ENCODE measurements around the gene PCDH12.

DNA sequence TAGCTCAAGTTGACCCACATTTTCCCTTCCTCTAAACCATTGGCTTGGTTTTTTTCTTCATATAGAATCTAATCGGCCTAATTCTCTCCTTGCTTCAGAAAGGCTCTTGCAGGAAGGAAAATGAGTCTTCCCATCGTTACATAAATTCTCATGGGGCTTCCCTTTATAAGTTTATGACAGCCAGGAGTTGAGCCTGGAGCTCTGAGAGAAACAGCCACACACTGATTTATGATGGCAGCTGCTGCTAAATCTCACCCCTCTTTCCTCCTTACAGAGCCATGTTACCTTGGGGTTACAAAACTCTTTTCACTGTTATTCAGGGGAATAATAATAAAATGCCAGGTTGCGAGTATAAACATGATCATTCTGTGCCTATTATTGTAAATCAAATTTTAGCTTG, 5.7 kb upstream of the PCDH12 start:
- no peak for TF ChIP-seq EZH2 (IDR thresholded peaks at IDR 0.05; ENCODE audit: borderline replicate concordance, low read depth, low read length, poor library complexity, severe bottlenecking)
- TF ChIP-seq, protein P1, sequence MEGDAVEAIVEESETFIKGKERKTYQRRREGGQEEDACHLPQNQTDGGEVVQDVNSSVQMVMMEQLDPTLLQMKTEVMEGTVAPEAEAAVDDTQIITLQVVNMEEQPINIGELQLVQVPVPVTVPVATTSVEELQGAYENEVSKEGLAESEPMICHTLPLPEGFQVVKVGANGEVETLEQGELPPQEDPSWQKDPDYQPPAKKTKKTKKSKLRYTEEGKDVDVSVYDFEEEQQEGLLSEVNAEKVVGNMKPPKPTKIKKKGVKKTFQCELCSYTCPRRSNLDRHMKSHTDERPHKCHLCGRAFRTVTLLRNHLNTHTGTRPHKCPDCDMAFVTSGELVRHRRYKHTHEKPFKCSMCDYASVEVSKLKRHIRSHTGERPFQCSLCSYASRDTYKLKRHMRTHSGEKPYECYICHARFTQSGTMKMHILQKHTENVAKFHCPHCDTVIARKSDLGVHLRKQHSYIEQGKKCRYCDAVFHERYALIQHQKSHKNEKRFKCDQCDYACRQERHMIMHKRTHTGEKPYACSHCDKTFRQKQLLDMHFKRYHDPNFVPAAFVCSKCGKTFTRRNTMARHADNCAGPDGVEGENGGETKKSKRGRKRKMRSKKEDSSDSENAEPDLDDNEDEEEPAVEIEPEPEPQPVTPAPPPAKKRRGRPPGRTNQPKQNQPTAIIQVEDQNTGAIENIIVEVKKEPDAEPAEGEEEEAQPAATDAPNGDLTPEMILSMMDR (conservative IDR thresholded peaks at IDR 0.05; ENCODE audit: low read depth, low read length) = no peak

Measured in A673 (cell line).